GM12891 (cell line): ENCODE data around the gene TTC39B.

Experiments
- PAX5 ChIP-seq: IDR thresholded peaks from 2 replicates; pipeline ENCODE4 v1.6.1; 2011; ENCODE audit warnings: low read length, moderate library complexity, mild to moderate bottlenecking; ENCODE audit not compliant: insufficient read depth, severe bottlenecking
- POLR2A ChIP-seq: IDR thresholded peaks from 2 replicates; pipeline ENCODE4 v1.6.1; 2011; ENCODE audit warnings: low read depth, low read length, control low read depth
- POLR2AphosphoS5 ChIP-seq: IDR thresholded peaks from 2 replicates; pipeline ENCODE4 v1.6.1; 2011; ENCODE audit warnings: low read depth, low read length, control low read depth
- SPI1 ChIP-seq: IDR thresholded peaks from 2 replicates; pipeline ENCODE4 v1.6.1; 2011; ENCODE audit warnings: low read depth, low read length, control low read depth
- TAF1 ChIP-seq: IDR thresholded peaks from 2 replicates; pipeline ENCODE4 v1.6.1; 2011; ENCODE audit warnings: low read depth, low read length, control low read depth

DNA sequence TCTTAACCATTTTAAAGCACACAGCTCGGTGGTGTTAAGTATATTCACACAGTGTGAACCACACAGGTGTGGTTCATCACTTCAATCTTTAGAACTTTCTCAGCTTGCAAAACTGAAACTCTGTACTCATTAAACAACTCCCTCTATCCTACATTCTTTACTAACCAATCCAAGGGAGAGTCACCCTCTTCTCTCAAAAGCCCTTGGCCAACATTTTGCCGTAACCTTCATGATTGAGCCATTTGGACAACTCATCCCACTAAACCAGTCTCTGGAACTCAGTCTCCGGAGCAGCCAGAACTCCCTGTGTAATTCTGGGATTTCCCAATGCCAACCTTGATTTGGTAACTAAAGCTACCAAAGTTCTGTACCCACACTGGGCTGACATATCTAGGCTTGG is 84.7 kb downstream of the TTC39B start:
- TF ChIP-seq TAF1, result no peak
- no peak for TF ChIP-seq POLR2A
- TF ChIP-seq PAX5, result no peak
- no peak for TF ChIP-seq POLR2AphosphoS5
- no peak for TF ChIP-seq SPI1
